ENCODE results near the gene KRTAP9-2. TPM values are rescaled to one million over a fixed set of nuclear protein-coding genes. Genes with fewer than 3 reads are reported as not detected.

Gene KRTAP9-2
- total and polyA plus RNA-seq, 2 donors (not counting 3 experiments of a cell fraction or from before 2014, with no cell fraction given) = not detected

DNA sequence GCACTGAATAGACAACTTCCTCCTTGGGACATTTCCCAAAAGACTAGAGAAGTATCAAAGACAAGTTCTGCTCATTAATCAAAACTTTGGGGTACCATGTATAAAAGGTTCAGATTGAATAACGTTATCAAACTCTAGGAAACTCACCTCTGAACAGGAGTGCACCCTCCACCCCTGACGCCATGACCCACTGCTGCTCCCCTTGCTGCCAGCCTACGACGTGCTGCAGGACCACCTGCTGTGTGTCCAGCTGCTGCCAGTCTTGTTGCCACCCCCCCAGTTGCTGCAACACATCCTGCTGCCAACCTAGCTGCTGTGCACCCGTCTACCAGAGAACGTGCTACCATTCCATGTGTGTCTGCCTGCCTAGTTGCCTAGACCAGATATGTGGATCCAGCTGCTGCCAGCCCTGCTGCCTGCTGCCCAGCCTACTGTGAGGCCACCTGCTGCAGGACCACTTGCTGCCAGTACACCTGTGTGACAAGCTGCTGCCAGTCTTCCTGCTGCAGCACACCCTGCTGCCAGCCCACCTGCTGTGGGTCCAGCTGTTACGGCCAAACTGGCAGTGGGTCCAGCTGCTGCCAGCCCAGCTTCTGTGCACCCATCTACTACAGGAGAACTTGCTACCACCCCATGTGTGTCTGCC is 13.8 kb upstream of the KRTAP9-2 start:
- ChIA-PET POLR2A (no interaction called here), CTCF (no interaction called here)
- BruUV-seq (replicated peaks) = no TSS peak

More for the DNA sequence above, 13.8 kb upstream of the KRTAP9-2 start:
- Histone ChIP-seq H3K9me3 (replicated peaks; ENCODE audit: control insufficient read depth, insufficient read depth, low read length) (no peaks in the 10 kb centered on the region), H3K9ac (replicated peaks; ENCODE audit: extremely low read depth, insufficient read depth, low read length) (no peak overlapping the region), H3K4me1 (ENCODE audit: control insufficient read depth, extremely low read depth, insufficient read depth, low read length) (no peaks in the 10 kb centered on the region), H3K27ac (ENCODE audit: insufficient read depth, low read depth, low read length) (no peak overlapping the region), H3K9me1 (replicated peaks; ENCODE audit: control insufficient read depth, extremely low read depth, insufficient read depth, low read length) (no peaks in the 10 kb centered on the region), H3K4me2 (ENCODE audit: insufficient read depth, low read length) (no peak overlapping the region), H3K79me2 (ENCODE audit: control insufficient read depth, insufficient read depth, low read length) (no peaks in the 10 kb centered on the region), H3K4me3 (replicated peaks in 1 of 3; ENCODE audit: insufficient read depth in 1 of 3, low read depth in 1 of 3, low read length in 3 of 3) (no peak overlapping the region), H3K27me3 (ENCODE audit: control insufficient read depth in 2 of 2, insufficient read depth in 2 of 2, low read length in 2 of 2) (no peaks in the 10 kb centered on the region), H4K20me1 (replicated peaks; ENCODE audit: control insufficient read depth, extremely low read depth, insufficient read depth, low read length) (no peaks in the 10 kb centered on the region), H3K36me3 (ENCODE audit: control insufficient read depth in 2 of 2, extremely low read depth in 1 of 2, insufficient read depth in 2 of 2, low read length in 2 of 2) (no peaks in the 10 kb centered on the region), H2AFZ (ENCODE audit: low read depth, low read length) (no peak overlapping the region)
- dilution Hi-C loops (cut with MboI; ENCODE audit: extremely low pct_ligation_motif_present, low sequenced_read_pairs) = no loop called here
- FAIRE-seq (no peak), DNase-seq (ENCODE audit: low read depth, low spot score) (no peak)
- no peak for TF ChIP-seq JUN (IDR thresholded peaks at IDR 0.05; ENCODE audit: borderline replicate concordance, insufficient read depth, insufficient read length, low read depth)
- no peak for TF ChIP-seq POLR2AphosphoS5 (IDR thresholded peaks at IDR 0.05; ENCODE audit: insufficient read depth, low read depth, low read length)
- no peak for TF ChIP-seq GATA2 (IDR thresholded peaks at IDR 0.05; ENCODE audit: insufficient read depth, insufficient read length, low read depth, low read length)
- TF ChIP-seq MYC (IDR thresholded peaks at IDR 0.05; ENCODE audit: low read depth, low read length) = no peak
- TF ChIP-seq, protein P1, sequence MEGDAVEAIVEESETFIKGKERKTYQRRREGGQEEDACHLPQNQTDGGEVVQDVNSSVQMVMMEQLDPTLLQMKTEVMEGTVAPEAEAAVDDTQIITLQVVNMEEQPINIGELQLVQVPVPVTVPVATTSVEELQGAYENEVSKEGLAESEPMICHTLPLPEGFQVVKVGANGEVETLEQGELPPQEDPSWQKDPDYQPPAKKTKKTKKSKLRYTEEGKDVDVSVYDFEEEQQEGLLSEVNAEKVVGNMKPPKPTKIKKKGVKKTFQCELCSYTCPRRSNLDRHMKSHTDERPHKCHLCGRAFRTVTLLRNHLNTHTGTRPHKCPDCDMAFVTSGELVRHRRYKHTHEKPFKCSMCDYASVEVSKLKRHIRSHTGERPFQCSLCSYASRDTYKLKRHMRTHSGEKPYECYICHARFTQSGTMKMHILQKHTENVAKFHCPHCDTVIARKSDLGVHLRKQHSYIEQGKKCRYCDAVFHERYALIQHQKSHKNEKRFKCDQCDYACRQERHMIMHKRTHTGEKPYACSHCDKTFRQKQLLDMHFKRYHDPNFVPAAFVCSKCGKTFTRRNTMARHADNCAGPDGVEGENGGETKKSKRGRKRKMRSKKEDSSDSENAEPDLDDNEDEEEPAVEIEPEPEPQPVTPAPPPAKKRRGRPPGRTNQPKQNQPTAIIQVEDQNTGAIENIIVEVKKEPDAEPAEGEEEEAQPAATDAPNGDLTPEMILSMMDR (IDR thresholded peaks at IDR 0.05; ENCODE audit: extremely low read depth in 1 of 2, insufficient read depth in 1 of 2, low read depth in 1 of 2, low read length in 2 of 2) = no peak
- no peak for TF ChIP-seq POLR2A (IDR thresholded peaks at IDR 0.05; ENCODE audit: low read depth, low read length)
- TF ChIP-seq FOS (IDR thresholded peaks at IDR 0.05; ENCODE audit: borderline replicate concordance, insufficient read depth, low read length) = no peak
- TF ChIP-seq, protein P2, sequence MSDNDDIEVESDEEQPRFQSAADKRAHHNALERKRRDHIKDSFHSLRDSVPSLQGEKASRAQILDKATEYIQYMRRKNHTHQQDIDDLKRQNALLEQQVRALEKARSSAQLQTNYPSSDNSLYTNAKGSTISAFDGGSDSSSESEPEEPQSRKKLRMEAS (IDR thresholded peaks at IDR 0.05; ENCODE audit: insufficient read depth, insufficient read length) = no peak
- TF ChIP-seq EZH2 (IDR thresholded peaks at IDR 0.05; ENCODE audit: borderline replicate concordance, low read depth, low read length, severe bottlenecking) = no peak
- intact Hi-C loops (cut with micrococcal nuclease) = no loop called here
